NT2/D1 (cell line): ENCODE measurements around the gene LOXL1.
"Not testable (repeated sequence)": the region's sequence is repeated elsewhere in the genome, so short reads cannot be mapped to it uniquely, and the experiment has no call there.

Source experiments
- SUZ12 ChIP-seq: IDR thresholded peaks from 2 replicates; pipeline ENCODE4 v1.6.1; 2011; ENCODE audit not compliant: insufficient read length, insufficient read depth; ENCODE audit errors: extremely low read depth
- YY1 ChIP-seq: IDR thresholded peaks from 2 replicates; pipeline ENCODE4 v1.6.1; 2011; ENCODE audit not compliant: insufficient read length, insufficient read depth
- ZNF274 ChIP-seq: IDR thresholded peaks from 2 replicates; pipeline ENCODE4 v1.6.1; 2011; ENCODE audit warnings: mild to moderate bottlenecking, low read depth, low read length

DNA sequence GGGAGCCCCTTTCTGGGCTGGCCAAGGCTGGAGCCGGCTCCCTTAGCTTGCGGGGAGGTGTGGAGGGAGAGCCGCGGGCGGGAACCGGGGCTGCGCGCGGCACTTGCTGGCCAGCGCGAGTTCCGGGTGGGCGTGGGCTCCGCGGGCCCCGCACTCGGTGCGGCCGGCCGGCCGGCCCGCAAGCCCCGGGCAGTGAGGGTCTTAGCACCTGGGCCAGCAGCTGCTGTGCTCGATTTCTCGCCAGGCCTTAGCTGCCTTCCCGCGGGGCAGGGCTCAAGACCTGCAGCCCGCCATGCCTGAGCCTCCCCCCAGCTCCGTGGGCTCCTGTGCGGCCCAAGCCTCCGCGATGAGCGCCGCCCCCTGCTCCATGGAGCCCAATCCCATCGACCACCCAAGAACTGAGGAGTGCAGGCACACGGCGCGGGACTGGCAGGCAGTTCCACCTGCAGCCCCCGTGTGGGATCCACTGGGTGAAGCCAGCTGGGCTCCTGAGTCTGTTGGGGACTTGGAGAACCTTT, 47.5 kb downstream of the LOXL1 start:
- TF ChIP-seq YY1, SUZ12, ZNF274: not testable (repeated sequence)
